ENCODE data around the gene SCLY. TPM values are rescaled to one million over a fixed set of nuclear protein-coding genes. Genes with fewer than 3 reads are reported as not detected.

The SCLY gene
- total RNA-seq, 1 experiment from 2014 or later = 28.7 TPM

GRCh38 chr2:238130111-238130695, 69.4 kb downstream of the SCLY start:
- no peak overlapping the region for H3K9ac ChIP-seq (ENCODE audit: low read length)
- CTCF ChIA-PET = no interaction called here
- no peak for ATAC-seq
- no peak overlapping the region for H3K27ac ChIP-seq (ENCODE audit: low read depth, low read length)
- no TSS peak for BruUV-seq (replicated peaks)
- TF ChIP-seq JUND (IDR thresholded peaks at IDR 0.05) (no peak), EZH2 (IDR thresholded peaks at IDR 0.05) (no peak), ZBTB33 (IDR thresholded peaks at IDR 0.05; ENCODE audit: extremely low read depth, insufficient replicate concordance, low read length) (no peak), CBX3 (IDR thresholded peaks at IDR 0.05; ENCODE audit: low read depth) (no peak), POLR2AphosphoS5 (IDR thresholded peaks at IDR 0.05; ENCODE audit: low read depth, low read length) (no peak), ZFX (IDR thresholded peaks at IDR 0.05) (no peak), FOSL1 (IDR thresholded peaks at IDR 0.05; ENCODE audit: low read depth) (no peak), SIN3A (IDR thresholded peaks at IDR 0.05; ENCODE audit: low read depth) (no peak), ATF3 (IDR thresholded peaks at IDR 0.05) (no peak)
- H4K20me1 ChIP-seq (ENCODE audit: insufficient read depth) = no peaks in the 10 kb centered on the region
- RAD21 ChIA-PET (ENCODE audit: low non-redundant PET in 1 of 2, low total read pairs in 2 of 2, uncharacterized antibody in 2 of 2, unreplicated experiment in 2 of 2) = no interaction called here
- H3K36me3 ChIP-seq (ENCODE audit: control insufficient read depth in 1 of 2, insufficient read depth in 2 of 2, low read length in 2 of 2) = no peaks in the 10 kb centered on the region
- H3K4me3 ChIP-seq (replicated peaks in 1 of 2; ENCODE audit: low read depth in 1 of 2, low read length in 2 of 2) = no peak overlapping the region
- DNase-seq (ENCODE audit: low read depth, low spot score) = no peak
- H3K9me3 ChIP-seq (ENCODE audit: control insufficient read depth in 1 of 2, insufficient read depth in 1 of 2, low read depth in 1 of 2, low read length in 2 of 2) = peaks cover 0 to 10% of the 10 kb centered on the region in 2 experiments; a peak in 1 of 4 replicates
- no peak overlapping the region for H3K4me2 ChIP-seq (ENCODE audit: low read length)
- H3K79me2 ChIP-seq (ENCODE audit: insufficient read depth, low read length) = no peaks in the 10 kb centered on the region
- H3K4me1 ChIP-seq (ENCODE audit: control insufficient read depth in 1 of 2, insufficient read depth in 2 of 2, low read length in 2 of 2) = no peaks in the 10 kb centered on the region
- no peaks in the 10 kb centered on the region for H3K27me3 ChIP-seq (ENCODE audit: insufficient read depth, low read length)
- intact Hi-C loops (cut with micrococcal nuclease) = no loop called here
- POLR2A ChIA-PET = no interaction called here
- no peak overlapping the region for H2AFZ ChIP-seq (ENCODE audit: low read depth, low read length, poor library complexity, severe bottlenecking)
- no peaks in the 10 kb centered on the region for H3K9me2 ChIP-seq (ENCODE audit: insufficient read depth)
